OCI-LY1 (cell line): Measurements from ENCODE around the gene ENDOD1.

Source experiments
- CTCF ChIP-seq: fragments of 200-600 bp; sonication (generic), shearing (Covaris generic); IDR thresholded peaks from 2 replicates; pipeline ENCODE4 v1.5.1; 2017; ENCODE audit warnings: mild to moderate bottlenecking, antibody characterized with exemption, low read length, moderate library complexity, mixed read lengths
- EZH2 ChIP-seq: fragments of 200-600 bp; sonication (generic), shearing (Covaris generic); IDR thresholded peaks from 2 replicates; pipeline ENCODE4 v1.8.0; 2017; ENCODE audit warnings: borderline replicate concordance, mixed run types, mild to moderate bottlenecking, antibody characterized with exemption, low read length, moderate library complexity, mixed read lengths

GRCh38 chr11:95050595-95051202 lies 38.9 kb upstream of the ENDOD1 start:
- no peak for TF ChIP-seq CTCF
- no peak for TF ChIP-seq EZH2
